NCI-H1048 (cell line): ENCODE measurements around the gene RGS1.

ENCODE experiments used
- DNase-seq: peaks from one replicate; lab custom pipeline; 2025; lab: John Stamatoyannopoulos, UW

RGS1 gene

DNA sequence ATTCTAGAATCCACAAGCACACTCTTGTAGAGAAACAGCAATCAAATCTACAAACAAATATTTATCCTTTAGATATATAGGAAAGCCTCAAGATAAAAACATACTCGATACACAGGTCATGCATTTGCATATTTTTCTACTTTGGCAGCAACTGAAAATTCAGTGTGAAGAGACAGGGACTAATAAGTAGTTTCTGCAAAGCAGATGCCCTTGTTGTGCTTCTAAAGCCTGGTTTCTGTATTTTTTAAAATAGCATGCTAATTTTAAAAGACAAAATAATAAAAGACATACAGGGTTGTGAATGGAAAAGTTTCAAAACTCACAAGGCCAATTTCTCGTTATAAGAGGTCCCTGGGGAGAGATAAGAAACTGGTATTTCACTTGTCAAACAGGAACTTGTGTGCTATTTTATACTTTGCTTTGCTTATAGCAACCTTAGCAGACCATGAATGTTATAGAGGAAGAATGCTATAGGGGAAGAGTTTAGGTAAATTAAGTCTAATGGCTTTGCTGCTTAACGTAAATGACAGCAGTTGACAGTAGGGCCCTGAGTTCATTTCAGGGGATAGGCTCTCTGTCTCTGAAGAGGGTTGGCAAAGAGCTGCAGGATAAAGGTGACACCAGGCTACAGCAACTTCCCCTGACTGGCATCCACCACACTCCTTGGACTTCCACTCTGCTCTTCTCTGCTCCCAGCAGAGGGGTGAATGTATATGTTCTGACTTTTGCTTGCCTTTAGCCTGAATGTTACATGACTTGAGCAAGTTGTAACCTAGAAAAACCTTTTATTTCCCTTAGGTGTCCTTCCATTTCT is 51.0 kb downstream of the RGS1 start:
- DNase-seq, result no peak

DNA sequence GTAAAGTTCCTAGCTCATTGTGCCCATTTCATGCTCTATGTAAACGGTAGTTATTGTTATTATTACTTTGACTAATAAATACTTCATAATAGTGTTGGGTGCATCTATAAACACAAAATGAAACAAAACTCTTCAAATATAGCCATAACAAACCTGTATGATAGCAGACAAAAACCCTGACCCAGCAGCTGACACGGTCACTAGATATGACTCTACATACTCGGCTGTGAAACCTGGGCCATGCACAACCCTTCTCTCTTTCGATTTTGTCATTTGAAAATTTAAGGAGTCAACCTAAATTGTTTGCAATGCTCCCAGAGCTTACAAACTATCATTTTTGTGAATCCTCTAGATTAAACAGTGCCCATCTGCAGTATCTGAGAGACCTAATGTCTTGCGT is 52.3 kb downstream of the RGS1 start:
- DNase-seq, result no peak

DNA sequence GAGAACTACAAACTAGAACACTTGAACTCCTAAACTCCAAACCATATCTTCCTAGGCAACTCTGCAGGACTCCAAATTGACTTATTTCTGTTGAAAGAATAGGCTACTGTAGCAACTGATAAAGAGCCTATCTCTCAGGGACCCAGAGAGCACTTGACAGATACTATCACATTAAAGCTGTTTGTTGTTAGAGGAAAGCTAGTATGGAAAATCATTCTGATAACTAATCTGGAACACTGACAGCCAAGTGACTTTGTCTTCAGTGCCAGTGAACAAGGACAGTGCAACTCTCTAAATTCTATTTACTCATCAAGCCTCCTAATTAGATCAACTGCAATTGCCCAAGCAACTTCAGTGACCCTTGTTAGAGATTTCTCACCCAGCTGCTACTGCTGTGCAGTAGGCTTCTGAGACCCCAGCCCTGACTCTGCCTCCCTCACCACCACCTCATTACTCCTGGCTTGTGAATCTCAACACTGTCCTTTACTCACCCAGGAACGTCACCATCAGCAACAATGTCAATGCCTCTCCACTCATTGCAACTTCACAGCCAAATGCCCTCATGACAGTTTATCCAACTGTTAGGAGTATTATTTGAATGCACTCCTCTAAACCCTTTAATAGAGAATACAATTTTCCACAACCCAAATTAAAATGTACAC is 53.0 kb downstream of the RGS1 start:
- DNase-seq, result no peak

DNA sequence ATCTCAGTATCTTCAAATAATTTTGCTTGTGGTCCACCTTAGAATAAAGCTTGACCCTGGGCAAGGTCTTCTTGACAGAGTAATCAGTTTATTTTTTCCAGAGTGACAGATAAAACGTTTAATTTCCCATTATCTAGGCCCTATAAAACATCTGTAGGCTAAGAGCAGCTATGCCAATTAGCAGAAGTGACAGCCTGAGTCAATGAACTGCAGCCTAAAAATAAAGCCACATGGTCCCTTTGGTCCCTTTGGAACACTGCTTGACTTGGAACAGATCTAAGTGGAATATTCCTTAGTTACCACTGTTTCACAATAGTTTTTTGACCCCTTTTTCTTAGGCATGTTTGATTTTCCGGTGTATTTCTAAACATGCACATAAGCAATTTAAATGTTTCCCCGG is 54.0 kb downstream of the RGS1 start:
- DNase-seq, result no peak
